Loucy (cell line): ENCODE data around the gene MTHFD1.

Experiments used
- CTCF ChIP-seq: fragments of 200-600 bp; sonication (generic); conservative IDR thresholded peaks from 2 replicates; pipeline ENCODE4 v1.5.1; 2014; ENCODE audit warnings: mild to moderate bottlenecking, antibody characterized with exemption, low read length
- EZH2phosphoT487 ChIP-seq: fragments of 200-600 bp; IDR thresholded peaks from 2 replicates; pipeline ENCODE4 v1.6.1; 2018; ENCODE audit warnings: antibody characterized with exemption, mild to moderate bottlenecking, moderate library complexity, borderline replicate concordance

DNA sequence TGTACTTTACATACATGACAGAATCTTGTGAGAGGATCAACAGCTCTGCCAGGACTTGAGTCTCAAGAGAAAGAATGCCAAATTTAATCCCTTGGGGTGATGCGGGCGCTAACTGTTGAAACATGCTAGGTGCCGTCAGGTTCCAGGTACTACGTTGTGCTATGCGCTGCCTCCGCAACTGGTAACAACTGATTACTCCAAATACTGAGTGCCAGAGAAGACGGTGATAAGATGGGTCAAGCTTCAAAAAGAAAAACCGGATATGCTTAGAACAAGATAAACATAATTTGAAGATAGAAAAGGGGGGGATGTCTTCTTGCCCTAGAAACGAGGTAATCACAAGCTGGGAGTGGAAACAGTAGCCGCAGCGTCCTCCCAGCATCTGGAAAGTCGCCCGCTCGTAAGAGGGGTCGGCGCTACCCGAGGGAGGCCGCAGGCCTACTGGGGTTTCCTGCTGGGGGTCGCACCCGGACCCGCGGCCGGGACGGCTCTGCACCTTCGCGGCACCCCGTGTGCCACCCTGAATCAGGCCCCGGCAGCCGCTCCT is 114.8 kb downstream of the MTHFD1 start:
- TF ChIP-seq CTCF (no peak), EZH2phosphoT487 (no peak)
